ENCODE results near the gene WIPF1. TPM values are rescaled to one million over a fixed set of nuclear protein-coding genes. Genes with fewer than 3 reads are reported as not detected.

Gene WIPF1
- total RNA-seq, 1 donor from 2014 or later, result 7.6 TPM

- H3K4me3 ChIP-seq (ENCODE audit: low read depth, low read length), result no peak overlapping the region
- DNase-seq (ENCODE audit: low read depth), result no peak
- TF ChIP-seq, protein P1, sequence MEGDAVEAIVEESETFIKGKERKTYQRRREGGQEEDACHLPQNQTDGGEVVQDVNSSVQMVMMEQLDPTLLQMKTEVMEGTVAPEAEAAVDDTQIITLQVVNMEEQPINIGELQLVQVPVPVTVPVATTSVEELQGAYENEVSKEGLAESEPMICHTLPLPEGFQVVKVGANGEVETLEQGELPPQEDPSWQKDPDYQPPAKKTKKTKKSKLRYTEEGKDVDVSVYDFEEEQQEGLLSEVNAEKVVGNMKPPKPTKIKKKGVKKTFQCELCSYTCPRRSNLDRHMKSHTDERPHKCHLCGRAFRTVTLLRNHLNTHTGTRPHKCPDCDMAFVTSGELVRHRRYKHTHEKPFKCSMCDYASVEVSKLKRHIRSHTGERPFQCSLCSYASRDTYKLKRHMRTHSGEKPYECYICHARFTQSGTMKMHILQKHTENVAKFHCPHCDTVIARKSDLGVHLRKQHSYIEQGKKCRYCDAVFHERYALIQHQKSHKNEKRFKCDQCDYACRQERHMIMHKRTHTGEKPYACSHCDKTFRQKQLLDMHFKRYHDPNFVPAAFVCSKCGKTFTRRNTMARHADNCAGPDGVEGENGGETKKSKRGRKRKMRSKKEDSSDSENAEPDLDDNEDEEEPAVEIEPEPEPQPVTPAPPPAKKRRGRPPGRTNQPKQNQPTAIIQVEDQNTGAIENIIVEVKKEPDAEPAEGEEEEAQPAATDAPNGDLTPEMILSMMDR (conservative IDR thresholded peaks at IDR 0.05; ENCODE audit: low read depth, low read length), result no peak
These were observed 23.7 kb upstream of the WIPF1 start for GRCh38 chr2:174621323-174621722.

- TF ChIP-seq, protein P1 (conservative IDR thresholded peaks at IDR 0.05; ENCODE audit: low read depth, low read length), result no peak
These were observed 20.6 kb upstream of the WIPF1 start for GRCh38 chr2:174618179-174618578.

DNA sequence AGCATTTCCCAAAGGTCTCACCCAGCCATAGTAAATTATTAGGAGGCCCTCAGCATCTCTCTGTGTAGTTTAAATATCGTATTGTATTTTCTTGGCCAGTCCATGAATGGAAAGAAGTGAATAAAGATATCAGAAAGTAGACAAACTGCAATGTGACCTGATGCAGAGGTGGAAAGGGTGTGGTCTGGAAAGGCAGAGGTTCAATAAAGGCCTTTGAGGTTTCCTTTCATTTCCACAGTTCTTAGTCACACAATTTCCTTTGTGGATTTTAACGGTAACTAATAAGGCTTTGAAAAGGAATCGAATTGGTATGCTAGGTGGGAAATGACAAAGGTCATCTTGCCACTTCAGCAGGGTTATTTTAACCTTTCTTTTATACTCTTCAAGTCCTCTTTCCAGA is 20.1 kb upstream of the WIPF1 start:
- TF ChIP-seq, protein P1 (conservative IDR thresholded peaks at IDR 0.05; ENCODE audit: low read depth, low read length), result no peak
- H3K4me3 ChIP-seq (ENCODE audit: low read depth, low read length), result no peak overlapping the region
- no peak for DNase-seq (ENCODE audit: low read depth)

More at GRCh38 chr2:174618179-174618578, 20.6 kb upstream of the WIPF1 start:
- H3K4me3 ChIP-seq (ENCODE audit: low read depth, low read length), result no peak overlapping the region
- DNase-seq (ENCODE audit: low read depth), result no peak

DNA sequence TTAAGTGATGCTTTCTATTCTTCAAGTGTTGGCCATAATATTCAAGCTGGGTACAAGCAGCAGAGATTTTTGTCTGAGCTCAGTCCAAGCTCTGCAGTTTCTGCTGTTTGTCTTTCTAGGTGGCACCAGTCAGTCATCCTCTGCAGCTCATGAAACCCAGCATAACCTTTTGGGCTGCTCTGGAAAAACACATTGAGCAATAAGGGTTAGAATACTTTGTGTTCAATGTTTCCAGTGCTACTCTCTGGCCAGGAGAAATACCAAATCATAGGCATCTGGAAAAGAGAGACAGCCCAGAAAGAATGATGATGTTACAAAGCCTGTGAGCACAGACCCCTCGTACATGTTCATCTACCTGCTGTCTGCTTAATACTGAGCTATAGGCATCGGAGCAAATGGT is 19.5 kb upstream of the WIPF1 start:
- DNase-seq (ENCODE audit: low read depth), result no peak
- H3K4me3 ChIP-seq (ENCODE audit: low read depth, low read length), result no peak overlapping the region
- TF ChIP-seq, protein P1 (conservative IDR thresholded peaks at IDR 0.05; ENCODE audit: low read depth, low read length), result peak; percentile 46

DNA sequence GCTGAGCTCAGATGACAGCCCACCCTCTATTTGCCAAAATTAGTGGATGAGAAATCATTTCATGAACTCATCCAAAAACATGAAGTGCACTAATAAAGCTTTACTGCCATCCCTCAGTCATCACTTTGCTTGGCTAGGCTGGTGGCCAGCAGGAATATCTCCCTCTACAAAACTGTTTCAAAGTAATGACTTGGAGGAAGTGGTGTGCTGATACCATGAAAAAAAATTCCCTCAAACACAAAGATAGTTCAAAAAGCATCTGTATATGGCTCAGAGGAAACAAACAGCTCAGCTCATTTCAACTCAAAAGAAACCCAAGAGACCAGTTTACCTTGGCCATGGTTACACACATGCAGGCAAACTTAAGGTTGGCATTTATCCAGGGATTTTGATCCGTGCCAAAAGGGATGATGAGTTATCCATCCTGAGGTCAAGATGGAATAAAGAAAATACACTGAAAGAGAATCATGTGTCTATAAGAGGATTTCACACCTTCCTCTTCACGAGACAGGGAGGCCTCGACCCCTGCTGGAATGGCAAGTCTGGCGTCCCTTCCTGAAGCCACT is 18.4 kb upstream of the WIPF1 start:
- H3K4me3 ChIP-seq (ENCODE audit: low read depth, low read length), result no peak overlapping the region
- TF ChIP-seq, protein P1 (conservative IDR thresholded peaks at IDR 0.05; ENCODE audit: low read depth, low read length), result no peak
- no peak for DNase-seq (ENCODE audit: low read depth)

DNA sequence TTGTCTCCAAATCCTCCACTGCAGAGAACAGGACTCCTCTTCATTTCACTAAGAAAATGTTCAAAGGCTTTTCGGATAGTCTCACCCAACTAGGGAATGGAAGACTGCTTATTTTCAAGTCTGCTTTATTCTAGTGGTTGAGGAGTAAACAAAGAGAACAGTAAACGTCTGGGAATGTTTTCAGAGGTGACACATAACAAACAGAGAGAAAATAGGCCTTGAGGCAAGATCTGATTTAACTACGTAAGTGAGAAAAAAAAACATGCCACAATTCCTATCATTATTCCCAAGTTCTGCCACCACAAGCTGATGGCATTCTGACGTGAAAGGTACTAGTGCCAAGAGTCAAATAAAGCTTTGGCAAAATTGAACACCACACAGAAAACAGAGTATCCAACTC is 16.7 kb upstream of the WIPF1 start:
- no peak overlapping the region for H3K4me3 ChIP-seq (ENCODE audit: low read depth, low read length)
- no peak for DNase-seq (ENCODE audit: low read depth)
- TF ChIP-seq, protein P1 (conservative IDR thresholded peaks at IDR 0.05; ENCODE audit: low read depth, low read length), result no peak

DNA sequence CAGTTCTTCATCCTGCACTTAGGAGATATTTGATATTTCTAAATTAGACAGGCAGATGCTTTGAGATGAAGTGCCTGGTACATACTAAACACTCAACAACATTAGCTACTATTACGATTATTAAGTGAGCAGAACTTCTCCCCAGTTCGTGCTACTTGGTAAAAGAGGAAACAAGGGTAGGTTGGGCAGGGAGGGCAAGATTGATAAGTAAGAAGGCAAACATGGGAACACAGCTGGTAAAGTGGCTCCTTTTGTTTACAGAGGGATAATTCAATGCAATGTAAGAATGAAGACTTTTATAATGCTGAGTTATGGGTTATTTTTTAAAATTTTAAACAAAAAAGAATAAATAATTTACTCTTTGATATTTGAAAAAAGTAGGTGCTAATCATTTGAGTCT is 15.9 kb upstream of the WIPF1 start:
- TF ChIP-seq, protein P1 (conservative IDR thresholded peaks at IDR 0.05; ENCODE audit: low read depth, low read length), result no peak
- DNase-seq (ENCODE audit: low read depth), result no peak
- H3K4me3 ChIP-seq (ENCODE audit: low read depth, low read length), result no peak overlapping the region
